ENCODE measurements around the gene NET1.

NET1 gene

DNA sequence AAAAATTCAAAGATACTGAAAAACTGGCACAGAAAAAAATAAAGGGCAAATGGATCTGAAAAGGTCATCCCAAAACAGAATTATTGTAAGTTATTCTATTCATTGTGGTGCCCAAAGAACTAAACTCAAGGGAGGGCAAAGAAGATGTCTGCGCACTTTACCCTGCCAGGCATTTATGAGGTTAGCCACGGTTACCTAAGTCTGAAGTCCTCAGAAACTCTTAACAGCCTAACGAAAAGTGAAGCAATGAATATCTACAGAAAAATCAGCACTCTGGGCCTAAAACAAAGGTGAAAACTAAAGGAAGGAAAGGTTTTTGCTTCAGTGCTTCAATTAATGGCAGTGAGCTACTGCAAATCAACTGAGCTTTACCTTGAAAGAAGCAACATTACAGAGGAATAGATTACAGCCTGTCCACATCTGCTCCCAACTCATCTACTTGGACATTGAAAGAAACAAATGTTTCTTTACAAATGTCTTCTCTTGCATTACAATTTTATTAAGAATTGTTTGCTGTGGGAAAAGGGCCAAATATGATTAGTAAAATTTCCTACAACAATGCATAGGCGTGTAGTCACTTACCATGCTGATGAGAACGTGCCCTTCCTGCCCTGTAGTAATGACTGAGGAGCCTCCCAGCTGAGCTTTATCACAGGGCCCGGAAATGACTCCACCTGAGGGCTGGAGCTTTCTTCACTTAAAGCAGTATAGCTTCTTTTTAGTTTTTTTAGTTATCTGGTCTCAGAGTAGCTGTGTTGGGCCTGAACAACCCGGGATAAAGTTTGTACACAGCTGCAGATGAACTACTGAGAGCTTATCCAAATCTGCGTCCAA lies 7.9 kb upstream of the NET1 start, which contains the start of gene TUBAL3:
TUBAL3 (minus strand) TSS at position 621 of the 834 bp plus-strand sequence; CDS start at position 585, 36 bp downstream.
- no peak for TF ChIP-seq CREB1 (IDR thresholded peaks at IDR 0.05; ENCODE audit: low read depth)
- TF ChIP-seq, protein P1, sequence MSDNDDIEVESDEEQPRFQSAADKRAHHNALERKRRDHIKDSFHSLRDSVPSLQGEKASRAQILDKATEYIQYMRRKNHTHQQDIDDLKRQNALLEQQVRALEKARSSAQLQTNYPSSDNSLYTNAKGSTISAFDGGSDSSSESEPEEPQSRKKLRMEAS (IDR thresholded peaks at IDR 0.05), result no peak
- TF ChIP-seq, protein P2, sequence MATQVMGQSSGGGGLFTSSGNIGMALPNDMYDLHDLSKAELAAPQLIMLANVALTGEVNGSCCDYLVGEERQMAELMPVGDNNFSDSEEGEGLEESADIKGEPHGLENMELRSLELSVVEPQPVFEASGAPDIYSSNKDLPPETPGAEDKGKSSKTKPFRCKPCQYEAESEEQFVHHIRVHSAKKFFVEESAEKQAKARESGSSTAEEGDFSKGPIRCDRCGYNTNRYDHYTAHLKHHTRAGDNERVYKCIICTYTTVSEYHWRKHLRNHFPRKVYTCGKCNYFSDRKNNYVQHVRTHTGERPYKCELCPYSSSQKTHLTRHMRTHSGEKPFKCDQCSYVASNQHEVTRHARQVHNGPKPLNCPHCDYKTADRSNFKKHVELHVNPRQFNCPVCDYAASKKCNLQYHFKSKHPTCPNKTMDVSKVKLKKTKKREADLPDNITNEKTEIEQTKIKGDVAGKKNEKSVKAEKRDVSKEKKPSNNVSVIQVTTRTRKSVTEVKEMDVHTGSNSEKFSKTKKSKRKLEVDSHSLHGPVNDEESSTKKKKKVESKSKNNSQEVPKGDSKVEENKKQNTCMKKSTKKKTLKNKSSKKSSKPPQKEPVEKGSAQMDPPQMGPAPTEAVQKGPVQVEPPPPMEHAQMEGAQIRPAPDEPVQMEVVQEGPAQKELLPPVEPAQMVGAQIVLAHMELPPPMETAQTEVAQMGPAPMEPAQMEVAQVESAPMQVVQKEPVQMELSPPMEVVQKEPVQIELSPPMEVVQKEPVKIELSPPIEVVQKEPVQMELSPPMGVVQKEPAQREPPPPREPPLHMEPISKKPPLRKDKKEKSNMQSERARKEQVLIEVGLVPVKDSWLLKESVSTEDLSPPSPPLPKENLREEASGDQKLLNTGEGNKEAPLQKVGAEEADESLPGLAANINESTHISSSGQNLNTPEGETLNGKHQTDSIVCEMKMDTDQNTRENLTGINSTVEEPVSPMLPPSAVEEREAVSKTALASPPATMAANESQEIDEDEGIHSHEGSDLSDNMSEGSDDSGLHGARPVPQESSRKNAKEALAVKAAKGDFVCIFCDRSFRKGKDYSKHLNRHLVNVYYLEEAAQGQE (IDR thresholded peaks at IDR 0.05; ENCODE audit: low read depth), result no peak
- TF ChIP-seq CEBPB (IDR thresholded peaks at IDR 0.05), result no peak
- no peak for TF ChIP-seq FOXM1 (IDR thresholded peaks at IDR 0.05; ENCODE audit: borderline replicate concordance, low read depth)
- TF ChIP-seq TCF12 (IDR thresholded peaks at IDR 0.05; ENCODE audit: low read depth), result no peak
- TF ChIP-seq RAD21 (IDR thresholded peaks at IDR 0.05; ENCODE audit: low read depth), result no peak
- TF ChIP-seq TEAD4 (IDR thresholded peaks at IDR 0.05), result no peak

DNA sequence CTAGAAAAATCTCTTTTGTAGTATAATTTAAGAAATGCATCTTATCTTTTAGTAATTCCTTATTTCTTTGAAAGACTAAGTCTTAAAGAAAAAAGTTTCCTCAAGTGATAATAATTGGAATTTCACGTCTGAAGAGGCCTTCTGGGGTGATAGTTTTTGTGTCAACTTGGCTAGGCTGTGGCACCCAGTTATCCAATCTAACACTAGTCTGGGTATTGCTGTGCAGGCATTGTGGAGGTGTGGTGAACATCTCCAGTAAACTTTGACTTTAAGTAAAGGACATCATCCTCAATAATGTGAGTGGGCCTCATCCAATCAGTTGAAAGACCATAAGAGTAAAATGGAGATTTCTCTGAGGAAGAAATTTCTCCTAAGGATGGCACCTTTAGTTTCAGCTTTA lies 5.4 kb upstream of the NET1 start:
- TF ChIP-seq, protein P1 (IDR thresholded peaks at IDR 0.05), result no peak
- TF ChIP-seq FOXM1 (IDR thresholded peaks at IDR 0.05; ENCODE audit: borderline replicate concordance, low read depth) (no peak), NFIC (IDR thresholded peaks at IDR 0.05) (no peak)

DNA sequence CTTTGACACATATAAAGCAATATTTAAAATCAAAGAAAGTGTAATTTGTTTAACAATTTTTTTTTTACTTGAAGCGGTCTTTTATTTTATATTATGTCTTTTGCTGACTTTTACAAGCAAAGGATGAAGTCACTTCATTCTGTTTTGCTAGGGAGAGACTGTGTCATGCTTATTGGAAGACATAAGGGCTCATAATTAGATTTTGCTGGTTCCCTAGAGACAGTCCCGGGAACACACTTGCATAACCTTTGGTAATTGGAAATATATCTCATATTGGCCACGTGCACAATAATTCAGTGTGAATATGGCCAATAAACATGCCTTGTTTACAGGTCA lies 448 bp upstream of the NET1 start:
- TF ChIP-seq RAD21 (IDR thresholded peaks at IDR 0.05; ENCODE audit: low read depth), result no peak
- no peak for TF ChIP-seq TEAD4 (IDR thresholded peaks at IDR 0.05)
- TF ChIP-seq EP300 (IDR thresholded peaks at IDR 0.05; ENCODE audit: borderline replicate concordance), result no peak
- TF ChIP-seq, protein P1 (IDR thresholded peaks at IDR 0.05), result no peak
- no peak for TF ChIP-seq EGR1 (IDR thresholded peaks at IDR 0.05)
- no peak for TF ChIP-seq YY1 (IDR thresholded peaks at IDR 0.05; ENCODE audit: low read depth)
- TF ChIP-seq NFIC (IDR thresholded peaks at IDR 0.05), result no peak
- no peak for TF ChIP-seq CEBPB (IDR thresholded peaks at IDR 0.05)
- TF ChIP-seq, protein P3, sequence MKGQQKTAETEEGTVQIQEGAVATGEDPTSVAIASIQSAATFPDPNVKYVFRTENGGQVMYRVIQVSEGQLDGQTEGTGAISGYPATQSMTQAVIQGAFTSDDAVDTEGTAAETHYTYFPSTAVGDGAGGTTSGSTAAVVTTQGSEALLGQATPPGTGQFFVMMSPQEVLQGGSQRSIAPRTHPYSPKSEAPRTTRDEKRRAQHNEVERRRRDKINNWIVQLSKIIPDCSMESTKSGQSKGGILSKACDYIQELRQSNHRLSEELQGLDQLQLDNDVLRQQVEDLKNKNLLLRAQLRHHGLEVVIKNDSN (IDR thresholded peaks at IDR 0.05), result no peak
- TF ChIP-seq FOXM1 (IDR thresholded peaks at IDR 0.05; ENCODE audit: borderline replicate concordance, low read depth), result no peak
- TF ChIP-seq CREB1 (IDR thresholded peaks at IDR 0.05; ENCODE audit: low read depth), result no peak
- no peak for TF ChIP-seq TCF12 (IDR thresholded peaks at IDR 0.05; ENCODE audit: low read depth)
- TF ChIP-seq, protein P2 (IDR thresholded peaks at IDR 0.05; ENCODE audit: low read depth), result no peak
- no peak for TF ChIP-seq TAF1 (IDR thresholded peaks at IDR 0.05; ENCODE audit: low read depth)
- TF ChIP-seq ZBTB7A (IDR thresholded peaks at IDR 0.05; ENCODE audit: low read depth), result no peak

DNA sequence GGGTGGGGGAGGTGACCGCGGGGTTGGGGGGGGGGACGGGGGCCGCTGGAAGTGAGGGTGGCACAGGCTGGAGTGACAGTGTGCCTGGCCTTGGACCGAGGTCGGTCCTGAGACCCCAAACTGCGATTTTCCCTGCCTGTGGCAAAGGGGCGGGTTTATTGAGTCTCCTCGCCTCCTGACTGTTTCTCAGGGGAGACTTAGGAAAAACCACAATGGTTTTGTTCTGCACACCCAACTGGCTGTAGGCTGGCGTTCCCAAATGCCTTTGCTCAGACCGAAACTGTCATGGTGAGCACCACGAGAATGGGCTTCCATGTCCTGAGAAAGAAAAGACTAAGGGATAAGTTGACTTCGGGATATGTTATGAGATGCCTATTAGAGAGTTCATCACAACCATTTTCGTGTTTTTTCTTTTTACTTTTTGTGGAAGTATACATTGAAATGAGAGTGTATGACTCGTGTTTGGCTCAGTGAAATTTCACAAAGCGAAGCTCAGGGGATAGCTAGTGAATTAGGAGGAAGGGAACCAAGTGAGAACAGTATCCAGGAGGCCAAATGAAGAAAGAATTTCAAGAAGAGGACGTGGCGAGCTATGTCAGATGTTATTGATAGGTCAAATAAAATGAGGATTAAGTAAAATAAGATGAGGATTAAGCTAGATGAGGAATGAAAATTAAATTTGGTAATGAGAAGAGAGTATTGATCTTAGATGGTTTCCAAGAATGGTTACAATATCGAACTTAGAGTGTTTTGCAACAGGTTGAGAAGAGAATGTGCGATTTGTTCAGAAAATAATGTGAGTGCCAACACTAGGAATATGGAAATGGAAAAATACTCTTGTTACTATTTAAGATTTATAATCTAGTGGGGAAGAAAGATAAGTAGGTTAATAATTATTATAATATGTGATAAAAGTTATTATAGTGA lies 918 bp downstream of the NET1 start:
- TF ChIP-seq NFIC (IDR thresholded peaks at IDR 0.05) (no peak), TCF12 (IDR thresholded peaks at IDR 0.05; ENCODE audit: low read depth) (no peak), YY1 (IDR thresholded peaks at IDR 0.05; ENCODE audit: low read depth) (no peak), EGR1 (IDR thresholded peaks at IDR 0.05) (no peak), TAF1 (IDR thresholded peaks at IDR 0.05; ENCODE audit: low read depth) (no peak), ZBTB7A (IDR thresholded peaks at IDR 0.05; ENCODE audit: low read depth) (no peak), TEAD4 (IDR thresholded peaks at IDR 0.05) (no peak), CEBPB (IDR thresholded peaks at IDR 0.05) (no peak)
- TF ChIP-seq, protein P2 (IDR thresholded peaks at IDR 0.05; ENCODE audit: low read depth), result no peak
